B cell (primary cell): ENCODE data around the gene CUL4B. TPM values are rescaled to one million over a fixed set of nuclear protein-coding genes. Genes with fewer than 3 reads are reported as not detected.

ENCODE experiments used
- ATAC-seq: fragments of 200-7000 bp; cut with Tn5 transposase; one replicate; pipeline ENCODE4 v1.10.0; 2021; ENCODE audit warnings: low read depth, mild to moderate bottlenecking, moderate number of reproducible peaks, moderate library complexity
- CTCF ChIA-PET: fragments of 350-600 bp; sonication (Branson Sonifier 250); formaldehyde crosslinking; loops from one replicate; lab custom pipeline; 2021; ENCODE audit warnings: antibody characterized with exemption, inconsistent platforms; lab: Charles Lee
- POLR2A ChIA-PET: fragments of 350-600 bp; sonication (Branson Sonifier 250); formaldehyde crosslinking; loops from one replicate; lab custom pipeline; 2021; ENCODE audit warnings: antibody characterized with exemption; lab: Charles Lee
- DNase-seq: peaks from one replicate; pipeline ENCODE4 v3.0.0; 2013
- H2AFZ ChIP-seq: 2 replicates; pipeline ENCODE4 v1.6.1; 2012; ENCODE audit warnings: mild to moderate bottlenecking, low read depth, low read length; ENCODE audit not compliant: insufficient read depth, poor library complexity, severe bottlenecking
- H3K27ac ChIP-seq, 2 donors: 1 replicate in 1 of 2; 2 replicates in 1 of 2; pipeline ENCODE4 v1.5.1; 2012 to 2013; ENCODE audit warnings: low read length in 2 of 2, mild to moderate bottlenecking in 2 of 2, moderate library complexity in 1 of 2
- H3K27me3 ChIP-seq, 4 experiments: fragments of 200-600 bp in 1 of 4; sonication (generic) in 1 of 4; replicated peaks in 1 of 4; 1 replicate in 2 of 4; 2 replicates in 2 of 4; pipeline versions ENCODE4 v1.6.1 to v1.7.0; 2013 to 2016; ENCODE audit warnings: low read length in 3 of 4, mild to moderate bottlenecking in 2 of 4, mixed read lengths in 1 of 4, moderate library complexity in 1 of 4; ENCODE audit not compliant: insufficient read depth in 4 of 4, control insufficient read depth in 3 of 4; ENCODE audit errors: control extremely low read depth in 1 of 4
- H3K36me3 ChIP-seq, 2 experiments: replicated peaks in 1 of 2; 1 replicate in 1 of 2; 2 replicates in 1 of 2; pipeline versions ENCODE4 v1.6.1 to v1.7.1; 2013; ENCODE audit warnings: low read length in 1 of 2; ENCODE audit not compliant: insufficient read depth in 2 of 2, control insufficient read depth in 1 of 2; ENCODE audit errors: control extremely low read depth in 1 of 2, extremely low read depth in 1 of 2
- H3K4me1 ChIP-seq, 2 donors: fragments of 200-600 bp in 1 of 2; sonication (generic) in 1 of 2; 1 replicate in 1 of 2; 2 replicates in 1 of 2; pipeline versions ENCODE4 v1.5.1 to v1.6.1; 2013 to 2017; ENCODE audit warnings: low read length in 2 of 2; ENCODE audit not compliant: control insufficient read depth in 2 of 2, insufficient read depth in 2 of 2
- H3K4me2 ChIP-seq: replicated peaks from 2 replicates; pipeline ENCODE3; 2012; ENCODE audit warnings: mild to moderate bottlenecking, low read depth, low read length; ENCODE audit not compliant: poor library complexity, severe bottlenecking
- H3K4me3 ChIP-seq, 5 experiments: fragments of 200-600 bp in 1 of 5; sonication (generic) in 1 of 5; 1 replicate in 3 of 5; 2 replicates in 2 of 5; pipeline versions ENCODE4 v1.5.1 to v1.7.0; 2011 to 2016; ENCODE audit warnings: low read length in 4 of 5, mild to moderate bottlenecking in 4 of 5, low read depth in 2 of 5, control low read depth in 1 of 5, moderate library complexity in 1 of 5; ENCODE audit not compliant: insufficient read depth in 1 of 5; ENCODE audit errors: control extremely low read depth in 1 of 5, extremely low read depth in 1 of 5
- H3K79me2 ChIP-seq: fragments of 200-600 bp; sonication (generic); one replicate; pipeline ENCODE4 v1.6.0; 2016; ENCODE audit warnings: low read length; ENCODE audit not compliant: control insufficient read depth, insufficient read depth
- H3K9ac ChIP-seq: fragments of 200-600 bp; sonication (generic); 2 replicates; pipeline ENCODE4 v1.6.1; 2017; ENCODE audit warnings: mild to moderate bottlenecking, low read length, moderate library complexity
- H3K9me3 ChIP-seq, 3 donors: one replicate each; pipeline versions ENCODE4 v1.6.1 to v1.7.1; 2013; ENCODE audit warnings: low read length in 2 of 3; ENCODE audit not compliant: control insufficient read depth in 2 of 3, insufficient read depth in 1 of 3; ENCODE audit errors: control extremely low read depth in 1 of 3
- H4K20me1 ChIP-seq: 2 replicates; pipeline ENCODE4 v1.6.0; 2012; ENCODE audit warnings: mild to moderate bottlenecking, low read length; ENCODE audit not compliant: insufficient read depth, control insufficient read depth, poor library complexity, severe bottlenecking
- H3K27ac Mint-ChIP-seq: one replicate; pipeline ENCODE4 v1.8.0; 2021; ENCODE audit warnings: mixed read lengths
- H3K27me3 Mint-ChIP-seq: one replicate; pipeline ENCODE4 v1.8.0; 2021; ENCODE audit warnings: mixed read lengths
- H3K4me1 Mint-ChIP-seq: one replicate; pipeline ENCODE4 v1.8.0; 2021; ENCODE audit warnings: mixed read lengths
- H3K4me3 Mint-ChIP-seq: one replicate; pipeline ENCODE4 v1.8.0; 2021; ENCODE audit warnings: mixed read lengths
- H3K9me3 Mint-ChIP-seq: one replicate; pipeline ENCODE4 v1.8.0; 2022; ENCODE audit warnings: mixed read lengths; ENCODE audit not compliant: insufficient read depth
- CTCF ChIP-seq: fragments of 200-600 bp; IDR thresholded peaks from one replicate; pipeline ENCODE4 v1.8.0; 2022; ENCODE audit warnings: antibody characterized with exemption, mild to moderate bottlenecking
- EZH2 ChIP-seq: IDR thresholded peaks from 2 replicates; pipeline ENCODE4 v1.6.1; 2012; ENCODE audit warnings: borderline replicate concordance, low read depth, mild to moderate bottlenecking, moderate library complexity, low read length; ENCODE audit not compliant: insufficient read depth, poor library complexity, severe bottlenecking
- WGBS: methylation state at CpG from one replicate; pipeline ENCODE4 v1.1.5; 2013; ENCODE audit warnings: missing lambda C conversion rate; ENCODE audit not compliant: insufficient coverage; 5-methylcytosine and 5-hydroxymethylcytosine counted together
- intact Hi-C: fragments of 100-400 bp; cut with micrococcal nuclease; formaldehyde crosslinking; loops from one replicate; pipeline ENCODE4 v1.10.0; 2022
- polyA plus RNA-seq: library from polyadenylated mRNA; depleted of rRNA; stranded (reverse); fragments of >200 nt; gene quantifications from 2 replicates; pipeline ENCODE4 v1.2.3, GENCODE V29; 2012
- total RNA-seq, 2 donors: library from RNA; stranded (reverse); fragments of 120-200 nt in 1 of 2; gene quantifications; 1 replicate in 1 of 2; 2 replicates in 1 of 2; pipeline versions ENCODE4 v1.2.3 to v1.2.4, GENCODE V29; 2013 to 2022

CUL4B gene
- total and polyA plus RNA-seq, 2 donors (not counting 1 experiment from before 2014, with no cell fraction given), result 13.6 to 56.1 TPM

GRCh38 chrX:120604361-120604782, 43.6 kb upstream of the CUL4B start:
- POLR2A ChIA-PET, result interaction anchor here (0.7 to 2.0 kb wide), 4 partner anchors 26 to 144 kb away, joined by 3 to 25 read pairs (median 6); partner anchors contain the start of genes C1GALT1C1 and CUL4B

More at GRCh38 chrX:120604361-120604782, 43.6 kb upstream of the CUL4B start:
- Histone ChIP-seq H3K4me2 (peak overlapping the region; percentile 74), H4K20me1 (no peaks in the 10 kb centered on the region), H3K79me2 (peaks cover 9% of the 10 kb centered on the region), H3K9me3 (no peaks in the 10 kb centered on the region), H2AFZ (peak overlapping the region; percentile 81), H3K4me1 (peaks cover 10% of the 10 kb centered on the region in 2 donors), H3K4me3 (peak overlapping the region; percentile 68 to 88 (median 70)), H3K27me3 (no peaks in the 10 kb centered on the region), H3K36me3 (peaks cover 0 to 18% of the 10 kb centered on the region in 2 experiments), H3K27ac (peak overlapping the region; percentile 78 to 94), H3K9ac (peak overlapping the region; percentile 89)
- WGBS, result 0% methylated on average over 1 of the region's 5 CpGs
- CTCF ChIA-PET, result interaction anchor here (1.7 kb wide), 1 partner anchor 42 kb away, joined by 14 read pairs; the partner anchor contains the start of gene CUL4B
- DNase-seq (peak; percentile 50), ATAC-seq (no peak)
- H3K27me3 Mint-ChIP-seq, result no peaks in the 10 kb centered on the region
- intact Hi-C loops, result loop anchor here (1.0 to 2.0 kb wide), 3 partner anchors 26 to 150 kb away; partner anchors contain the start of genes C1GALT1C1 and CUL4B
- H3K4me1 Mint-ChIP-seq, result peaks cover 13% of the 10 kb centered on the region
- no peaks in the 10 kb centered on the region for H3K9me3 Mint-ChIP-seq
- peak overlapping the region; percentile 94 for H3K27ac Mint-ChIP-seq
- peak overlapping the region; percentile 90 for H3K4me3 Mint-ChIP-seq
- no peak for TF ChIP-seq CTCF
- TF ChIP-seq EZH2, result no peak
